PC-9 (cell line): ENCODE data around the gene SREK1IP1. TPM values are rescaled to one million over a fixed set of nuclear protein-coding genes. Genes with fewer than 3 reads are reported as not detected.

Experiments used
- BruUV-seq: library from RNA; stranded (reverse); fragments of 400-500 nt; replicated peaks from 2 replicates; lab custom pipeline; 2021; lab: Mats Ljungman, UMichigan
- CTCF ChIA-PET: fragments of 300-600 bp; sonication (Branson Sonifier 250); formaldehyde crosslinking; loops from one replicate; lab custom pipeline; 2022; ENCODE audit warnings: antibody characterized with exemption; lab: Charles Lee
- POLR2A ChIA-PET: fragments of 300-600 bp; sonication (Branson Sonifier 250); formaldehyde crosslinking; loops from one replicate; lab custom pipeline; 2022; ENCODE audit warnings: antibody characterized with exemption; ENCODE audit not compliant: unreplicated experiment; lab: Charles Lee
- DNase-seq, 2 experiments: peaks; one replicate each; pipeline versions ENCODE4 v3.0.0 to v3.0.0-alpha.2; 2015 to 2022; ENCODE audit warnings: mixed read lengths in 1 of 2
- H2AFZ ChIP-seq: fragments of 200-600 bp; sonication (generic); 2 replicates; pipeline ENCODE4 v1.8.1; 2017; ENCODE audit warnings: antibody characterized with exemption
- H3F3A ChIP-seq: fragments of 200-600 bp; sonication (generic); 2 replicates; pipeline ENCODE4 v1.8.1; 2017; ENCODE audit warnings: antibody characterized with exemption, mild to moderate bottlenecking, low read depth; ENCODE audit not compliant: insufficient read depth
- H3K27ac ChIP-seq: fragments of 200-600 bp; sonication (generic); 2 replicates; pipeline ENCODE4 v1.6.1; 2016; ENCODE audit warnings: mixed run types
- H3K27me3 ChIP-seq: fragments of 200-600 bp; sonication (generic); 2 replicates; pipeline ENCODE4 v1.6.1; 2016; ENCODE audit warnings: low read depth, mixed run types; ENCODE audit not compliant: insufficient read depth
- H3K36me3 ChIP-seq: fragments of 200-600 bp; sonication (generic); 2 replicates; pipeline ENCODE4 v1.6.1; 2016; ENCODE audit warnings: low read depth, mixed run types
- H3K4me1 ChIP-seq: fragments of 200-600 bp; sonication (generic); replicated peaks from 2 replicates; pipeline ENCODE4 v1.6.1; 2016; ENCODE audit warnings: mixed run types; ENCODE audit not compliant: insufficient read depth
- H3K4me2 ChIP-seq: fragments of 200-600 bp; sonication (generic); 2 replicates; pipeline ENCODE4 v1.6.1; 2017; ENCODE audit warnings: mixed run types
- H3K4me3 ChIP-seq: fragments of 200-600 bp; sonication (generic); 2 replicates; pipeline ENCODE4 v1.6.1; 2016; ENCODE audit warnings: mixed run types
- H3K79me2 ChIP-seq: fragments of 200-600 bp; sonication (generic); 2 replicates; pipeline ENCODE4 v1.6.1; 2017; ENCODE audit warnings: low read depth, mixed run types
- H3K9me2 ChIP-seq: fragments of 200-600 bp; sonication (generic); 2 replicates; pipeline ENCODE4 v1.8.1; 2017; ENCODE audit warnings: mild to moderate bottlenecking; ENCODE audit not compliant: insufficient read depth
- H3K9me3 ChIP-seq: fragments of 200-600 bp; sonication (generic); 2 replicates; pipeline ENCODE4 v1.8.1; 2016; ENCODE audit warnings: low read depth; ENCODE audit not compliant: insufficient read depth
- H4K20me1 ChIP-seq: fragments of 200-600 bp; sonication (generic); 2 replicates; pipeline ENCODE4 v1.8.1; 2017; ENCODE audit not compliant: insufficient read depth
- EZH2 ChIP-seq: fragments of 200-600 bp; sonication (generic); IDR thresholded peaks from 2 replicates; pipeline ENCODE4 v1.8.0; 2017; ENCODE audit warnings: antibody characterized with exemption, low read depth
- intact Hi-C: fragments of 100-400 bp; cut with micrococcal nuclease; formaldehyde crosslinking; loops from one replicate; pipeline ENCODE4 v1.10.0; 2022; ENCODE audit not compliant: unreplicated experiment
- total RNA-seq: library from RNA; stranded (reverse); gene quantifications from 2 replicates; pipeline ENCODE4 v1.2.3, GENCODE V29; 2021
- TF ChIP-seq, protein P1 (sequence below): fragments of 200-600 bp; sonication (generic); conservative IDR thresholded peaks from 2 replicates; pipeline ENCODE4 v1.6.1; 2017; ENCODE audit warnings: mixed run types, antibody characterized with exemption, mild to moderate bottlenecking, moderate library complexity

SREK1IP1 gene
- total RNA-seq, 1 experiment from 2014 or later: 10.9 TPM

DNA sequence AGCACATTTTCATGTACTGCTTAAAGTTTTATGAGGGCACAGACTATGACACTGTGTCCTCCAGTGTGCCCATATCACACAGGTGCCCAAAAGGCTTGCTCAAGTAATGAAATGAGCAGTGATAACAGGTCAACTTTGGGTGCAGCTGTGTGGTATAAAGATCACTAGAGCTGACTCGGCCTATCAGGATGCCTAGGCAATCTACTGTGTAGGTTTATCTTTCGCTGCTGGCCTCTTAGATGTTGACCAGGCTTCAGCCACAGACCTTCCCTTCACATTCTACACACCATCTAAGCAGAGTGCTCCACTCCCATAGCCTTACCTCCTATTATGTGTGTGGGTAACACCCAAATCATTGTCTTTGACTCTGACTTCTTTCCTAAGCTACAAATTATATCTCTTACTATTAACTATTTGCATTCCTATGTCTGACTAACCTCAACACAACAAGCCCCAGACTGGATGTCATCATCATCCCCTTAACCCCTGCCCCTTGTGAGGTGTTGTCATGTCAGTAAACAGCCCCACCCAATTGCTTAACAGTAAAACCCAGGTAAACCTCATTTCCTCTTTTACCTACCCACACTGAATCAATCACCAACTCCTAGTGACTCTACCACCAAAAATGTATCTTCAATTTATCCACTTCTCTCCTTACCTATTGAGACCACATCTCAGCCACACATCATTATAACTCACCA, 2.5 kb downstream of the SREK1IP1 start:
- H4K20me1 ChIP-seq: no peaks in the 10 kb centered on the region
- 0 out of 2 replicates have a peak overlapping the region, but pooled peaks have one; percentile 86 for H3K4me3 ChIP-seq
- peak overlapping the region; percentile 96 for H3K4me2 ChIP-seq
- H3K27me3 ChIP-seq: no peaks in the 10 kb centered on the region
- TF ChIP-seq EZH2: no peak
- TF ChIP-seq, protein P1, sequence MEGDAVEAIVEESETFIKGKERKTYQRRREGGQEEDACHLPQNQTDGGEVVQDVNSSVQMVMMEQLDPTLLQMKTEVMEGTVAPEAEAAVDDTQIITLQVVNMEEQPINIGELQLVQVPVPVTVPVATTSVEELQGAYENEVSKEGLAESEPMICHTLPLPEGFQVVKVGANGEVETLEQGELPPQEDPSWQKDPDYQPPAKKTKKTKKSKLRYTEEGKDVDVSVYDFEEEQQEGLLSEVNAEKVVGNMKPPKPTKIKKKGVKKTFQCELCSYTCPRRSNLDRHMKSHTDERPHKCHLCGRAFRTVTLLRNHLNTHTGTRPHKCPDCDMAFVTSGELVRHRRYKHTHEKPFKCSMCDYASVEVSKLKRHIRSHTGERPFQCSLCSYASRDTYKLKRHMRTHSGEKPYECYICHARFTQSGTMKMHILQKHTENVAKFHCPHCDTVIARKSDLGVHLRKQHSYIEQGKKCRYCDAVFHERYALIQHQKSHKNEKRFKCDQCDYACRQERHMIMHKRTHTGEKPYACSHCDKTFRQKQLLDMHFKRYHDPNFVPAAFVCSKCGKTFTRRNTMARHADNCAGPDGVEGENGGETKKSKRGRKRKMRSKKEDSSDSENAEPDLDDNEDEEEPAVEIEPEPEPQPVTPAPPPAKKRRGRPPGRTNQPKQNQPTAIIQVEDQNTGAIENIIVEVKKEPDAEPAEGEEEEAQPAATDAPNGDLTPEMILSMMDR: no peak
- no peaks in the 10 kb centered on the region for H3K9me3 ChIP-seq
- H2AFZ ChIP-seq: no peak overlapping the region
- BruUV-seq: no TSS peak
- peak overlapping the region; percentile 76 for H3K27ac ChIP-seq
- DNase-seq: peak in 1 of 2 experiments; percentile 83
- intact Hi-C loops: no loop called here
- ChIA-PET POLR2A (interaction anchor here (0.6 kb wide), 1 partner anchor 12 kb away, joined by 3 read pairs; no protein-coding TSS in a partner anchor), CTCF (no interaction called here)
- peaks cover 22% of the 10 kb centered on the region for H3F3A ChIP-seq
- peaks cover 38% of the 10 kb centered on the region for H3K4me1 ChIP-seq
- H3K9me2 ChIP-seq: no peaks in the 10 kb centered on the region
- peaks cover 59% of the 10 kb centered on the region for H3K79me2 ChIP-seq
- H3K36me3 ChIP-seq: 0 out of 2 replicates have a peak, but pooled peaks cover 4% of the 10 kb centered on the region

DNA sequence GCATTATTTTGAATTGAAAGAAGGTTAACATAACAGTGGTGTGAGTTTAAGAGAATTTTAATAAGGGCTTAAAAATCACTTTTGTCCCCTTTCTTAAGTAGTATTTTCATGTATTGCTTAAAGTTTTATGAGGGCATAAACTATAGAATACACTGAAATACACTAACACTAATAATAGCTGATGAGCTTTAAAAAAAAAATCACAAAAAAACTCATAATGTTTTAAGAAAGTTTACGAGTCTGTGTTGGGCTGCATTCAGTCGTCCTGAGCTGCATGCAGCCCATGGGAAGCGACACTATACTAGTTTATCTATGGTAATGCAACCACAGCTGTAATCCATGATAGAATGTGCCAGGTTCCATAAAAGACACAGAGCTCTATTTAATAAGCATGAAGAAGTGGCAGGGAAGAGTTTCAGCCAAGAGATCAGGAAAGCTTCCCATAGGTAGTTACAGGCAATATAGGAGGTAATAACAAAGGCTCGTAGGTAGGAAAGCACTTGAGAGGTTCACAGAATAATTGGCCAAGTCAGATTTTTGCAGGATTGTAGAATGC, 4.5 kb downstream of the SREK1IP1 start:
- ChIA-PET POLR2A (interaction anchor here (0.6 kb wide), 1 partner anchor 750 kb away, joined by 5 read pairs; no protein-coding TSS in a partner anchor), CTCF (no interaction called here)
- Histone ChIP-seq H3K4me3 (no peak overlapping the region), H3K79me2 (peaks cover 44% of the 10 kb centered on the region), H3K36me3 (0 out of 2 replicates have a peak, but pooled peaks cover 4% of the 10 kb centered on the region), H3F3A (peaks cover 22% of the 10 kb centered on the region), H2AFZ (no peak overlapping the region), H3K4me1 (peaks cover 26% of the 10 kb centered on the region), H4K20me1 (no peaks in the 10 kb centered on the region), H3K9me3 (no peaks in the 10 kb centered on the region), H3K27me3 (no peaks in the 10 kb centered on the region), H3K9me2 (no peaks in the 10 kb centered on the region), H3K27ac (no peak overlapping the region), H3K4me2 (no peak overlapping the region)
- DNase-seq: no peak
- BruUV-seq: no TSS peak
- intact Hi-C loops: no loop called here
- TF ChIP-seq, protein P1: no peak
- no peak for TF ChIP-seq EZH2

DNA sequence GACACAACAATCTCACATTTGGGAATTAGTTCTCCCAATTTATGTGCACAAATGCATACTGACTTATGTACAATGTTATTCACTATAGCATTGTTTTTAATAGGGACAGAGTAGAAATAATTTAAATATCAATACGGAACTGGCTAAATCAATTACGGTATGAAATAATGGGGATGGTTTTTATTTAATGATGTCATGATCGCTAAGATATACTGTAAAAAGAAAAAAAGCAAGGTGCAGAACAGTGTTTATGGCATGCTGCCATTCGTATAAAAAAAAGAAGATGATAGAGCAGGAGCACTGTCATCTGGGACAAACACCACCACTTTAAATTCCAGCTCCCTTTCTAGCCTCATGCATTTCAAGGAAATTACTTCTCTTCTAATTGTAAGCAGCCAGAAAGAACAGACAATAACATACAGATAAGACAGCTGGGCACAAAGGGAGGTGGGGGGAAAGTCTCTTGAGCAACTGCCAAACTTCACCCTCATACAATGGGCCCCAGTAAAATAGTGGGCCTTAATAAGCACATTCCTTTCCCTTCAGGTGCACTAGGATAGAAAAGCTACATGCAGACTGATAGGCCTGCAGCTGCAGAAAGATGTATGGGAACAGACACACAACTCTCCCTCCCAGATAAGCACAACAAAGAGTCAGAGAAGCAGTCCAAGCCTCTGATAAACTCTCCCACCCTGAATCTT, 8.4 kb downstream of the SREK1IP1 start:
- Histone ChIP-seq H3F3A (no peaks in the 10 kb centered on the region), H4K20me1 (no peaks in the 10 kb centered on the region; the same call in 1 of the 2 replicates), H3K4me2 (no peak overlapping the region), H3K9me2 (no peaks in the 10 kb centered on the region), H3K4me1 (peaks cover under 1% of the 10 kb centered on the region; the same call in 1 of the 2 replicates), H3K27ac (no peak overlapping the region), H2AFZ (no peak overlapping the region), H3K27me3 (no peaks in the 10 kb centered on the region), H3K79me2 (peaks cover 24% of the 10 kb centered on the region), H3K9me3 (no peaks in the 10 kb centered on the region), H3K36me3 (0 out of 2 replicates have a peak, but pooled peaks cover 4% of the 10 kb centered on the region), H3K4me3 (no peak overlapping the region)
- TF ChIP-seq, protein P1: no peak
- no peak for TF ChIP-seq EZH2
- no peak for DNase-seq
- no TSS peak for BruUV-seq
- CTCF ChIA-PET: no interaction called here
- intact Hi-C loops: no loop called here
- POLR2A ChIA-PET: no interaction called here
